HG03039 (cell line): ENCODE results near the gene GRAMD2B.
"Not testable (repeated sequence)": the region's sequence is repeated elsewhere in the genome, so short reads cannot be mapped to it uniquely, and the experiment has no call there.

Experiments used
- ATAC-seq: cut with Tn5 transposase; IDR thresholded peaks from one replicate; pipeline ENCODE4 v1.9.1; 2021; ENCODE audit warnings: mild to moderate bottlenecking, moderate library complexity; ENCODE audit not compliant: unreplicated experiment

The GRAMD2B gene

GRCh38 chr5:126422994-126423788, at the start of gene GRAMD2B:
GRAMD2B (plus strand) TSS chr5:126423409; CDS start chr5:126423607, 198 bp downstream.
- ATAC-seq, result peak; percentile 87

DNA sequence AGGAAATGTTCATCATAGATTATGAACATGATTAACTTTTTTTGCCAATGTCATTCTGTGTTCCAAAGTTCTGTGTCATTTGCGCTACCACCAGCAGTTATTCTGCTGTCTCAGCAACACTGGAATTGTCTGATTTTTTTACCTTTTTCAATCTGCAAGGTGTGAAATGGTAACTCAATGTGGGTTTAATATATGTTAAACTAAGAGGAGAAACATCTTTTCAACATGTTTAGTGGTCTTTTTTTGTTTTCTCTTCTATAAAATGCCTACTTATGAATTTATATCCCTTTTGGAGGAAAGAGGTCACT, 49.1 kb upstream of the GRAMD2B start:
- ATAC-seq, result no peak

DNA sequence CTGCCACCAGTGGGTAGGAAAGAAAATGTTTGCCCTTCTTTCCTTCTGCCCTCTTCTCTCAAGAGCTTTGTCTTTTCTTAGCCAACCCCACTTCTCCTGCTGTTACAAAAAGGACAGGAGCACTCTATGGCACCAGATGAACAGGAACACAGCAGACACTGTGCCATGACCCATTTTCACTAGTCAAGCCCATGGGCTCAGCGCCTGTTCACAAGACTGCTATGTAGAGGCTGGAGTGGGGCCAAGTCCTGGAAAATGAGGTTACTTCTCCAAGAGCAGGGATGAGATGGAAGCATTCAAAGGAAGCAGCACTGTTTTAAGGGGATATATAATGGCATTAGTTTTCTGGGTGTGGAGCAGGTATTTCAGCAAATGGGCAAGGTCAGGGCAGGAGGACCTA, 46.8 kb upstream of the GRAMD2B start:
- ATAC-seq, result no peak

DNA sequence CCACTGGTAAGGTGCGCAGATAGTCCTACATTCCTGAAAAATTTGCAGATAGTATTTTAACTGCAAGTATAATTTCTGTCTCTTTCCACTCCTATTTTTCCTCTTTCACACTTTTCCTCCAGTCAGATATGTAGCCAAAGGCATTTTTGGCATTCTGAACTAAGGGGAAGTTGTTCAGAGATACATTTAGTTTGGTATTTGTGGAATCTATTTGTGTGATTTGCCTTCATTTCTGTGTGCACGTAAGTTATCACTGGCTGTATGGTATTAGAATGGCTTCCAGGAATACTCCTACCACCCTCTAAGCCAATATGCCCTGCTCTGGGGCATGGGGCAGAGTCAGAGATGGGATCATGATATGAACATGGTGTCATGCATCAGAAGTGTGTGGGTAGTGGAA, 45.8 kb upstream of the GRAMD2B start:
- ATAC-seq, result no peak

- not testable (repeated sequence) for ATAC-seq
These were observed 42.9 kb upstream of the GRAMD2B start for GRCh38 chr5:126380316-126380715.

DNA sequence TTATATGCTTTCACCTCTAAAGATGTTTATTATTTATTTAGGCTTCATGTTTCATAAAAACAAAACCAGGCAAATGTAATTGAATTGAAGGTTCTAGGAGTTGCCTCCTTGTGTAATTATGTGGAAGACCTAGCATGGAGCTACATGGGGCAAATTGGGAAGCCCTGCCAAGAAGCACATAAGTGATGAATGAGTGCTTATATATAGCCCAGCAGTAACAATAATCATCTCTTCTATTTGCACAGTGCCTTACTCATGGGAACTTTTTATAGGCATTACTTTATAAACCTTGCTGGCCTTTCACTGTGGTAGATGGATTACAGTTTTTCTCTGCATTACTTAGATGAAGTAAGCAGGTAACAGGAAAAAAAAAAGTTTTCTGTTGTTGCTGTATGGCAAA, 40.0 kb upstream of the GRAMD2B start:
- no peak for ATAC-seq

DNA sequence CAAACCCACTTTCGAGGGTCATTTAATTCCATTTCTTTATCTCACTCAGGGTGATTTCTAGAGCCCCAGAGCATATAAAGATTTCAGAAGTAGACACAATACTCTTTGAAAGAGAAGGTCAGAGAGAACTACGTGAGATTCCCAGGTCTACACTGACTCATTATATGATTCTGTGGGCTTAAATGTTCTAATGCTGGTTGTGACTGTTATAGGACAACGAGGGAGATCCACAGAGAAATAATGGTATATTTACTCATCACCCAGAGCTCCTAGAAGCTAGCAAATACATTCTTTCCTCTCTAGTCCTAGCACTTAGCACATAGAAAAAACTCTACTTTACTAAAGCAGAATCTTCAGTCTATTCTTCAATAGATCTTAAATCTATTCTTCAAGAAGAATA, 39.4 kb upstream of the GRAMD2B start:
- ATAC-seq, result no peak

- no peak for ATAC-seq
These were observed 38.2 kb upstream of the GRAMD2B start for GRCh38 chr5:126384985-126385384.

DNA sequence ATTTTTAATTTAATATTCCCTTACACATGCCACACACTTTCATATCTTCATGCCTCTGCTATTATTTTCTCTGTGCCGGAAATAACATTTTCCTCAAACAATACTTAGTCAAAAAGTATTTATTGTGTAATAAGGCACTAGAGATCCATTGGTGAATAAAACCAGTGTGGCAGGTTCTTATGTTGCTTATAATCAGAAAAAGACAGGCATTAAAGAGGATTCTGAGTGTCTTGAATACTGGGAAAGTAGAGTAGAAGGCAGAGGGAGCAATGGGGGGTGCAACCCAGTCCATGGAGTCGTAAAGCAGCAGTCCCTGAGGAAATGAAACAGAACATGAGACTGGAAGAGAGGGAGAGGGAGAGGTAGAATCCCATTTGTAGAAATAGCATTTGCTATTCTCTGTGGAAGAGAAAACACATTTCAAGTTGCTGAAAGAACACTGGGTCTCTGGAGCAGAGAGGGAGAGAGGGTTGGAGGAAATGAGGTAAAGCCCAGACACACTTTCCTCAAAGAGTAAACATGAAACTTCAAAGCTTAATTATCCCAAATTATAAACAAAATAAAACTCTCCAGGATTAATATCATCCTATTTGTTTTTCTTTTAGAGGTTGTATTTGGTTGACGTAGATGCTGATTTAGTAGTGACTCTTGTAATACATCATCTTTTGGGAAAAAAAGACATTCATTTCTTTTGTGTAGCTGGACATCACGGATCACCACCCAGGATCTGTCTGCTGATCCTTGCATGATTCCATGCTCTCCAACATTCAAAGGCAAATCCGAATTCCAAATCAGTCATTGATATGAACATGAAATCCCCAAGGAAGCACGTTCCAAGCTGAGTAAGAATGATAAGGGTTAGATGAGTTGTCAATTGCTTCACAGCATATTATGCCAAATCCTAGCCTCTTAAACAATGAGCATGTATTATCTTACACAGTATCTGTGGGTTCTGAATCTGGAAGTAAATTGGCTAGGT, 37.4 kb upstream of the GRAMD2B start:
- no peak for ATAC-seq

DNA sequence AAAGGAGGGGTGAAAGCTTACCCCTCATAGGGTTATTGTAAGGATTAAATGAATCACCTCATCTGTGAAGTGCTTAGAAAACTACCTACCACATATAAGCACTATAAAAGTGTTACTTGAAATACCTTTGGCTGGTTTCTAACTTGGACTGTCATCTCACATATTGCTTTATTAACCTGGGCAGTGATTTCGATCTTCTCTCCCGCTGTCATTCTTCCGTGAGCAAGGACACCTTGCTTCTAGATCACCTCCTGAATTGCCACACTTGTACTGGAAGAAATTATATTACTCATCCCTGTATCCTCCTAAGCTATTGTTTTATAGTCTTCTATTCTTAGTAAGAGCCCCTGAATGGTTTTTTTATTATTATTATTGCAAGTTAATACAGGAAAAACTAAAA, 34.0 kb upstream of the GRAMD2B start:
- ATAC-seq, result no peak

- ATAC-seq, result no peak
These were observed 33.2 kb upstream of the GRAMD2B start for GRCh38 chr5:126390051-126390450.

DNA sequence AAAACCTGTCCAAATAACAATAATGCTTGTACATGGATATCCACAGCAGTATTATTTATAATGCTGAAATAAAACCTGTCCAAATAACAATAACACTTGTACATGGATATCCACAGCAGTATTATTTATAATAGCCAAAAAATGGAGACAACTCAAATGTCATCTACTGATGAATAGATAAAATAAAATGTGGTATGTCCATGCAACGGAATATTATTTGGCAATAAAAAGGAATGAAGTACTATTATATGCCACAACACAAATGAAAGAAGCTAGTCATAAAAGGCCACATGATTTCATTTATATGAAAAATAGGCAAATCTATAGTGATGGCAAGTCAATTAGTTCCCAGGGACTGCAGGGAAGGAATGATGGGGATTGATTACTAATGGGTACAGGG, 31.8 kb upstream of the GRAMD2B start:
- no peak for ATAC-seq

DNA sequence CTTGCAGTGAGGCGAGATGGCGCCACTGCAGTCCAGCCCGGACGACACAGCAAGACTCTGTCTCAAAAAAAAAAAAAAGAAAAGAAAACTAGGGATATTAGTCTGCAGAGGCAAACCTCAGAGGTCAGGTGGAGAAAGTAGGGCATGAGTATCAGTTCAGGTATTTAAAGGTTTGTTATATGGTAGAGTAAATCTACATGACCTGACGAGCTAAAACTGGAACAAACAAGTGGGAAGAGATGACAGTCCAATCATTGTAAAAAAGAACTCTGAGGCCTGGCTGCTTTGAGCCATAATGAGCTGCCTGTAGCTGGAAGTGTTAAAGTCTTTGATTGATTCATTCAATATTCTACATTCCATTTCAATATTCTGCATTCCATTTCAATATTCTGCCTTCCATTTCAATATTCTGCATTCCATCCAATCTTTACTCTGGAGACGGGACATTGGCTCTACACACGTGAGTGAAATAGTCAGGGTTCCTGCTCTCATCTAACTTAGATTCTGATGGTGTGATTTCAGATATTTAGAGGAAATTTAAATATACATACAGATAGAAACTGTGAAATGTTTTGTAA, 28.9 kb upstream of the GRAMD2B start:
- ATAC-seq, result no peak

DNA sequence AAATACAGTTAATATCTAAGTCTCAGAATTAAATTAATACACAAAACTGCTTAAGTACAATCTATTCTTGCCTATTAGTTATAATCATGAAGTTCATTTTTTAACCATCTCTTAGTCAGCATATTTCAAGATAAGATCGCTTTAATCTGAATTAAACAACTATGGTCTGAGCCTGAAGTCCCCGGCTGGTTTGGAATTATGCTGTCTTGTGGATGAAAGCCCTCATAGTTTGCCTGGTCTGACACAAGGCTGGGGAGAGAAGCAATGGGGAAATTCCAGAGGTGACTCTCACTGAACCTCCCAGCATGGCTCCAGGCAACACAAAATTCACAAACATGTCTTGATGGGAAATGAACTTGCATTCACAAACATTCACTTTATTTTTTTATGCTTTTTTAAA, 28.0 kb upstream of the GRAMD2B start:
- no peak for ATAC-seq

DNA sequence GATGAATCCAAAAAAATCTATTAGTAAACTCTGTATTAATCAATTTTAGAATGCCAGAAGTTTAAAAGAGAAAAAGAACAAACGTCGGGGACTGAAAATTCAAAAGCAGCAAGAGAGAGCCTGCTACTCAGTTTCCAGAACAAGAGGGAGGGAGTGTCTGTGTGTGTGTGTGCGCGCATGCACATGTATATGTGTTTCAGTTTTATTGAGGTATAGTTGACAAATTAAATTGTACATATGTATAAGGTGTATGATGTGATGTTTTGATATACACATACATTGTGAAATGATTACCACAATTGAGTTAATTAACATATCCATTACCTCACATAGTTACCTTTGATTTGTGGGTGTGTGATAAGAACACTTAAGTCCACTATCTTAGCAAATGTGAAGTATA, 27.6 kb upstream of the GRAMD2B start:
- no peak for ATAC-seq

- not testable (repeated sequence) for ATAC-seq
These were observed 26.5 kb upstream of the GRAMD2B start for GRCh38 chr5:126396721-126397120.

DNA sequence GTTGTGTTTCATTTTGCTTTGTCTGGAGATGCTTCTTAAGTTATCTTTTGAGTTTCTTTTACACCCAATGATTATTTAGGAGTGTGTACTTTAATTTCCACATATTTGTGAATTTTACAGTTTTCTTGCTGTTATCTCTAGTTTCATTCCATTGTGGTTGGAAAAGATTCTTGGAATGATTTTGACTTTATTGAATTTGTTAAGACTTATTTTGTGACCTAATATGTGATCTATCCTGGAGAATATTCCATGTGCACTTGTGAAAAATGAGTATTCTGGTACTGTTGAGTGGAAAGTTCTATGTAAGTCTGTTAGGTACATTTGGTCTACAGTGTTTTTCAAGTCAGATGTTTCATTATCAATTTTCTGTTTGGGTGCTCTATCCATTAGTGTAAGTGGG, 24.4 kb upstream of the GRAMD2B start:
- ATAC-seq, result no peak

DNA sequence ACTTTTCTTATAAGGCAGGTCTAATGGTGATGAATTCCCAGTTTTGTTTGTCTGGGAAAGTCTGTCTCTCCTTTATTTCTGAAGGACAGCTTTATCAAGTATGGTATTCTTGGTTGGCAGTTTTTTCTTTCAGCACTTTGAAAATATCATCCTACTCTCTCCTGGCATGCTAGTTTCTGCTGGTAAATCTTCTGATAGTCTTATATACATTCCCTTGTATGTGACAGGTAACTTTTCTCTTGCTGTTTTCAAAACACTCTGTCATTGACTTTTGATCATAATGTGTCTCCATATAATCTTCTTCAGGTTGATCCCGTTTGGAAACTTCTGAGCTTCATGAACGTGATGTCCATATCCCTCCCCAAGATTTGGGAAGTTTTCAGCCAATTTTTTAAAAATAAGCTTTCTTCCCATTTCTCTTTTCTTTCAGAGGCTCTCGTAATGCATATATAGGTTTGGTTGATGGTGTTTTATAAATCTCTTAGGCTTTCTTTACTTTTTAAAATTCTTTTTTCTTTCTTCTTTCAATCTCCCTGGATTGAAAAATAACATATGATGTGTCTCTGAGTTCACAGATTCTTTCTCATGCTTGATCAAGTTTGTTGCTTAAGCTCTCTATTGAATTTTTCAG, 22.5 kb upstream of the GRAMD2B start:
- no peak for ATAC-seq

GRCh38 chr5:126402621-126403555, 20.3 kb upstream of the GRAMD2B start:
- ATAC-seq, result no peak

DNA sequence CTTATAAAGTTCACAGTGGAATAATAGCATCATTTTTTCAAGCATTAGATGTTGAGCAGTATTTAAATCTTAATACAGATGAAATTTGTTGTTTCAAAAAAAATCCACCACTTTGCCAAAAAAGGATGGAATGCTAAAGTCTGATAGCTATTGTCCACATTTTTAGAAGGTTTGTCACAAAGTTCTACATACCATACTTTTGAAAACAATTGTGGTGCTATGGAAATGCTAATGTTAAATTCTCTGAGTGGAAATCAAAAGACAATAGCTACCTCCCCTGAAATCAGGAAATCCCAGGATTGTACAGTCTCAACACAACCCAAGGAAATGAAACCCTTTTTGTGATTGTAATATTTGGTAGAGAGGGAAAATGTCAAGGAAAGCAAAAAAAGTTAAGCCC, 19.3 kb upstream of the GRAMD2B start:
- no peak for ATAC-seq
